ENCODE data around the gene FOXP2. TPM values are rescaled to one million over a fixed set of nuclear protein-coding genes. Genes with fewer than 3 reads are reported as not detected.

Gene FOXP2
- total RNA-seq, 1 donor from 2014 or later: 1.1 TPM

DNA sequence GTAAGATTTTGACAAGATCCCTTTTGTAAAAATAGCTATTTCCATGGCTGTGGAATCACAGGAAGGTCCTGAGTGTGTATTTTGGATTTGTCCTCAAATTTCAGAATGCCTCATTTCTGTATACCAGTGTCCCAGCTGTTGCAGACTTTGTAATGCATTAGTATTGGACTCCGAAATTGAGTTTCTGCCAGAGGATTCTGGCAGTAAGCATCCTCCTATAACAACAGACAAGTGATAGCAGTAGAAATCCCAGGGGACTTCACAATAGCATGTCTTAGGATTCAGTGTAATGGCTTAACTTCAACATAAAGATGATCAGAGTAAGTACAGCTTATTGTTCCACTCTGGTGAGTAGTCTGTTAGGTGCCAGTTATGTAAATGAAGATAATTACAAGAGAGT is 104.6 kb downstream of the FOXP2 start:
- no peak overlapping the region for H3K4me3 Mint-ChIP-seq
- Histone ChIP-seq H3K27me3 (no peaks in the 10 kb centered on the region), H3K9ac (no peak overlapping the region), H4K20me1 (ENCODE audit: low read depth) (no peaks in the 10 kb centered on the region), H3K4me1 (no peaks in the 10 kb centered on the region), H3F3A (ENCODE audit: low read depth) (no peaks in the 10 kb centered on the region), H3K4me2 (no peak overlapping the region), H3K4me3 (no peak overlapping the region), H3K79me2 (ENCODE audit: low read depth) (no peaks in the 10 kb centered on the region), H2AFZ (replicated peaks) (no peak overlapping the region), H3K36me3 (no peaks in the 10 kb centered on the region), H3K9me3 (ENCODE audit: low read depth) (no peaks in the 10 kb centered on the region), H3K27ac (no peak overlapping the region)
- no peak overlapping the region for H3K27ac Mint-ChIP-seq
- no peaks in the 10 kb centered on the region for H3K36me3 Mint-ChIP-seq
- no peaks in the 10 kb centered on the region for H3K27me3 Mint-ChIP-seq (ENCODE audit: insufficient read depth, low read depth)
- no peaks in the 10 kb centered on the region for H3K4me1 Mint-ChIP-seq
- H3K9me3 Mint-ChIP-seq: peaks cover 6% of the 10 kb centered on the region
- peak; percentile 1 for DNase-seq (ENCODE audit: low spot score)
- TF ChIP-seq EZH2phosphoT487 (IDR thresholded peaks at IDR 0.05) (no peak), EZH2 (IDR thresholded peaks at IDR 0.05) (no peak)
- TF ChIP-seq, protein P1, sequence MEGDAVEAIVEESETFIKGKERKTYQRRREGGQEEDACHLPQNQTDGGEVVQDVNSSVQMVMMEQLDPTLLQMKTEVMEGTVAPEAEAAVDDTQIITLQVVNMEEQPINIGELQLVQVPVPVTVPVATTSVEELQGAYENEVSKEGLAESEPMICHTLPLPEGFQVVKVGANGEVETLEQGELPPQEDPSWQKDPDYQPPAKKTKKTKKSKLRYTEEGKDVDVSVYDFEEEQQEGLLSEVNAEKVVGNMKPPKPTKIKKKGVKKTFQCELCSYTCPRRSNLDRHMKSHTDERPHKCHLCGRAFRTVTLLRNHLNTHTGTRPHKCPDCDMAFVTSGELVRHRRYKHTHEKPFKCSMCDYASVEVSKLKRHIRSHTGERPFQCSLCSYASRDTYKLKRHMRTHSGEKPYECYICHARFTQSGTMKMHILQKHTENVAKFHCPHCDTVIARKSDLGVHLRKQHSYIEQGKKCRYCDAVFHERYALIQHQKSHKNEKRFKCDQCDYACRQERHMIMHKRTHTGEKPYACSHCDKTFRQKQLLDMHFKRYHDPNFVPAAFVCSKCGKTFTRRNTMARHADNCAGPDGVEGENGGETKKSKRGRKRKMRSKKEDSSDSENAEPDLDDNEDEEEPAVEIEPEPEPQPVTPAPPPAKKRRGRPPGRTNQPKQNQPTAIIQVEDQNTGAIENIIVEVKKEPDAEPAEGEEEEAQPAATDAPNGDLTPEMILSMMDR (IDR thresholded peaks at IDR 0.05): no peak

DNA sequence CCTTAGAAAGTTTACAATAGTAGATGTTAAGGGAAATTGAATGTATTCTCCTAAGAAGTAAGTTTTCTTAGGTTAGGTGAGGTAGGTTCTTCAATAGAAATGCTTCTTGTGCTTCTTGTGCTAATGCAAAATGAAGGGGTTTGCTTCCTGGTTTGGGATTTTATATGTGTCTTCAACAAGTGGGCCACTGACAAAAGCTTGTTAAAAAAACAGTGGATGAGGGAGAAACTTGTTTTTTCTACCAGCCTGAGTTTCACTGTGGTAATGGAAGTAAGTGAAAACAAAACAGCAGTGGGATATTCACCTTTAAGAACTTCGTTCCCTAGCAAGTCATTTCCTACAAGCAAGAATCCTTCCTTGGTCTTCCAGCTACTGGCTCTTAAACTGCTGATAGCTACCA is 107.5 kb downstream of the FOXP2 start:
- H3K4me3 ChIP-seq: no peak overlapping the region
- H3K4me1 ChIP-seq: no peaks in the 10 kb centered on the region
- H3K27me3 ChIP-seq: no peaks in the 10 kb centered on the region
- Mint-ChIP-seq H3K27me3 (ENCODE audit: insufficient read depth, low read depth) (no peaks in the 10 kb centered on the region), H3K27ac (no peak overlapping the region), H3K9me3 (peaks cover 5% of the 10 kb centered on the region), H3K4me3 (no peak overlapping the region), H3K4me1 (no peaks in the 10 kb centered on the region), H3K36me3 (no peaks in the 10 kb centered on the region)
- H3K9me3 ChIP-seq (ENCODE audit: low read depth): no peaks in the 10 kb centered on the region
- no peaks in the 10 kb centered on the region for H3K36me3 ChIP-seq
- H3K4me2 ChIP-seq: no peak overlapping the region
- H3K9ac ChIP-seq: no peak overlapping the region
- H3K79me2 ChIP-seq (ENCODE audit: low read depth): no peaks in the 10 kb centered on the region
- H2AFZ ChIP-seq (replicated peaks): no peak overlapping the region
- no peak for DNase-seq (ENCODE audit: low spot score)
- H3K27ac ChIP-seq: no peak overlapping the region
- TF ChIP-seq EZH2 (IDR thresholded peaks at IDR 0.05): no peak
- TF ChIP-seq, protein P1 (IDR thresholded peaks at IDR 0.05): no peak
- TF ChIP-seq EZH2phosphoT487 (IDR thresholded peaks at IDR 0.05): no peak
- H4K20me1 ChIP-seq (ENCODE audit: low read depth): no peaks in the 10 kb centered on the region
- no peaks in the 10 kb centered on the region for H3F3A ChIP-seq (ENCODE audit: low read depth)

DNA sequence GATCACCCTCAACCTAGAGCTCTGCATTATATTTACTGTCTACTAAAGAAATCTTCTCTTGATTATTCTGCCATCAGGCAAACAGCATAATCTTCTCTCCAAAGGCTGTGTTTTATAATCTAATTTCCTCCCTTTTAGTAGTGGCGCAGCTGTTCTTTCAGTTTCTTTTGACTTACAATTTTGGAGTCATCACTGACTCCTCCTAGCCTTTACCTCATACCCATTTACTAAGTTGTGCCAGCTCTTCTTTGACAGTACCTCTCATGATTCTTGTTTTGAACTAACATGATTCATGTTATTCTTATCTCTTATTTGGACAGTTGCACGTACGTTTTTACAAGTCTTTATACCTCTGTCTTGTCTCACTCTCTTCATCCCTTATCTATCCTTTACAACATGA is 113.0 kb downstream of the FOXP2 start:
- Mint-ChIP-seq H3K9me3 (no peaks in the 10 kb centered on the region), H3K36me3 (no peaks in the 10 kb centered on the region), H3K27ac (no peak overlapping the region), H3K27me3 (ENCODE audit: insufficient read depth, low read depth) (no peaks in the 10 kb centered on the region), H3K4me3 (no peak overlapping the region), H3K4me1 (peaks cover 9% of the 10 kb centered on the region)
- no peaks in the 10 kb centered on the region for H3F3A ChIP-seq (ENCODE audit: low read depth)
- H3K4me3 ChIP-seq: no peak overlapping the region
- no peaks in the 10 kb centered on the region for H3K9me3 ChIP-seq (ENCODE audit: low read depth)
- H3K9ac ChIP-seq: no peak overlapping the region
- no peaks in the 10 kb centered on the region for H3K4me1 ChIP-seq
- no peaks in the 10 kb centered on the region for H3K36me3 ChIP-seq
- no peaks in the 10 kb centered on the region for H3K27me3 ChIP-seq
- H4K20me1 ChIP-seq (ENCODE audit: low read depth): no peaks in the 10 kb centered on the region
- H3K27ac ChIP-seq: no peak overlapping the region
- TF ChIP-seq EZH2phosphoT487 (IDR thresholded peaks at IDR 0.05) (no peak), EZH2 (IDR thresholded peaks at IDR 0.05) (no peak)
- TF ChIP-seq, protein P1 (IDR thresholded peaks at IDR 0.05): no peak
- H2AFZ ChIP-seq (replicated peaks): no peak overlapping the region
- H3K4me2 ChIP-seq: no peak overlapping the region
- H3K79me2 ChIP-seq (ENCODE audit: low read depth): no peaks in the 10 kb centered on the region
- DNase-seq (ENCODE audit: low spot score): no peak
